Naive B cell (primary cell): Measurements from ENCODE around the gene PPP1R9A. TPM values are rescaled to one million over a fixed set of nuclear protein-coding genes. Genes with fewer than 3 reads are reported as not detected.
A peak's percentile ranks its signal among the peaks of the same experiment; 100 is the strongest.

Experiments
- ATAC-seq, 2 donors: fragments of 150-1000 bp; cut with Tn5 transposase; 2 replicates each; pipeline ENCODE4 v1.10.0; 2021; ENCODE audit warnings: low read depth in 2 of 2, mild to moderate bottlenecking in 2 of 2, moderate library complexity in 2 of 2
- DNase-seq: peaks from one replicate; pipeline ENCODE4 v3.0.0; 2022
- H3K27ac Mint-ChIP-seq, 6 donors: one replicate each; pipeline ENCODE4 v1.8.0; 2020 to 2022; ENCODE audit warnings: mild to moderate bottlenecking in 6 of 6, mixed read lengths in 6 of 6, moderate library complexity in 5 of 6, inconsistent platforms in 2 of 6
- H3K27me3 Mint-ChIP-seq, 3 donors: one replicate each; pipeline ENCODE4 v1.8.0; 2021 to 2022; ENCODE audit warnings: mixed read lengths in 3 of 3, mild to moderate bottlenecking in 1 of 3
- H3K36me3 Mint-ChIP-seq, 2 donors: one replicate each; pipeline ENCODE4 v1.8.0; 2020 to 2022; ENCODE audit warnings: mixed read lengths in 2 of 2, inconsistent platforms in 1 of 2, mild to moderate bottlenecking in 1 of 2
- H3K4me1 Mint-ChIP-seq, 3 donors: one replicate each; pipeline ENCODE4 v1.8.0; 2020 to 2022; ENCODE audit warnings: mixed read lengths in 3 of 3, inconsistent platforms in 1 of 3, mild to moderate bottlenecking in 1 of 3, moderate library complexity in 1 of 3
- H3K4me3 Mint-ChIP-seq, 8 donors: one replicate each; pipeline ENCODE4 v1.8.0; 2020 to 2022; ENCODE audit warnings: mild to moderate bottlenecking in 8 of 8, mixed read lengths in 8 of 8, moderate library complexity in 8 of 8, inconsistent platforms in 2 of 8
- H3K9me3 Mint-ChIP-seq, 7 donors: one replicate each; pipeline ENCODE4 v1.8.0; 2020 to 2022; ENCODE audit warnings: mixed read lengths in 7 of 7, mild to moderate bottlenecking in 5 of 7, inconsistent platforms in 2 of 7, moderate library complexity in 1 of 7
- polyA plus RNA-seq, 6 donors: library from polyadenylated mRNA; unstranded; fragments of 300-500 nt; fragmentation: Illumina TruSeq; gene quantifications; one replicate each; pipeline ENCODE4 v1.2.3, GENCODE V29; 2021; ENCODE audit warnings: low read depth in 6 of 6

The PPP1R9A gene
- polyA plus RNA-seq, 6 donors from 2014 or later = 0.63 to 2.2 (median 1.4) TPM

GRCh38 chr7:95041031-95041430 is 133.6 kb downstream of the PPP1R9A start:
- no peak for DNase-seq
- H3K9me3 Mint-ChIP-seq = no peaks in the 10 kb centered on the region
- ATAC-seq = no peak
- H3K36me3 Mint-ChIP-seq = no peaks in the 10 kb centered on the region
- H3K4me1 Mint-ChIP-seq = peaks cover 0 to 2% (median 0%) of the 10 kb centered on the region in 3 donors
- H3K27ac Mint-ChIP-seq = no peak overlapping the region
- H3K27me3 Mint-ChIP-seq = peaks cover 0 to 5% (median 4%) of the 10 kb centered on the region in 3 donors
- no peak overlapping the region for H3K4me3 Mint-ChIP-seq

GRCh38 chr7:95045236-95045923 is 138.0 kb downstream of the PPP1R9A start:
- H3K27ac Mint-ChIP-seq = no peak overlapping the region
- H3K36me3 Mint-ChIP-seq = no peaks in the 10 kb centered on the region
- H3K27me3 Mint-ChIP-seq = no peaks in the 10 kb centered on the region
- DNase-seq (no peak), ATAC-seq (peak in 1 of 2 donors; percentile 27)
- peaks cover 0 to 9% (median 6%) of the 10 kb centered on the region in 3 donors for H3K4me1 Mint-ChIP-seq
- H3K9me3 Mint-ChIP-seq = no peaks in the 10 kb centered on the region
- H3K4me3 Mint-ChIP-seq = peak overlapping the region in 1 of 8 donors; percentile 4

- DNase-seq = peak; percentile 0
- no peak overlapping the region for H3K27ac Mint-ChIP-seq
- peak overlapping the region in 3 of 8 donors; percentile 4 to 30 (median 24) for H3K4me3 Mint-ChIP-seq
- no peaks in the 10 kb centered on the region for H3K27me3 Mint-ChIP-seq
- ATAC-seq = peak in 1 of 2 donors; percentile 50
- H3K9me3 Mint-ChIP-seq = no peaks in the 10 kb centered on the region
- H3K36me3 Mint-ChIP-seq = no peaks in the 10 kb centered on the region
- H3K4me1 Mint-ChIP-seq = peaks cover 0 to 9% (median 6%) of the 10 kb centered on the region in 3 donors
Measured at GRCh38 chr7:95046494-95047240, 139.3 kb downstream of the PPP1R9A start.

- Mint-ChIP-seq H3K36me3 (no peaks in the 10 kb centered on the region), H3K27ac (no peak overlapping the region), H3K27me3 (peaks cover 0 to 3% (median 0%) of the 10 kb centered on the region in 3 donors), H3K4me3 (no peak overlapping the region), H3K4me1 (peaks cover 0 to 9% (median 6%) of the 10 kb centered on the region in 3 donors), H3K9me3 (no peaks in the 10 kb centered on the region)
- DNase-seq = no peak
- no peak for ATAC-seq
Measured at GRCh38 chr7:95047291-95047690, 139.9 kb downstream of the PPP1R9A start.

GRCh38 chr7:95052566-95053094 is 145.2 kb downstream of the PPP1R9A start:
- Mint-ChIP-seq H3K4me1 (no peaks in the 10 kb centered on the region), H3K27me3 (peaks cover 0 to 4% (median 0%) of the 10 kb centered on the region in 3 donors), H3K4me3 (no peak overlapping the region), H3K36me3 (no peaks in the 10 kb centered on the region), H3K9me3 (no peaks in the 10 kb centered on the region), H3K27ac (no peak overlapping the region)
- no peak for DNase-seq
- no peak for ATAC-seq

- DNase-seq (no peak), ATAC-seq (no peak)
- Mint-ChIP-seq H3K4me3 (no peak overlapping the region), H3K36me3 (no peaks in the 10 kb centered on the region), H3K9me3 (no peaks in the 10 kb centered on the region), H3K27me3 (peaks cover 0 to 8% (median 0%) of the 10 kb centered on the region in 3 donors), H3K4me1 (no peaks in the 10 kb centered on the region), H3K27ac (no peak overlapping the region)
Measured at GRCh38 chr7:95054386-95054785, 147.0 kb downstream of the PPP1R9A start.

- Mint-ChIP-seq H3K36me3 (no peaks in the 10 kb centered on the region), H3K4me1 (no peaks in the 10 kb centered on the region), H3K27me3 (peaks cover 0 to 8% (median 0%) of the 10 kb centered on the region in 3 donors), H3K9me3 (no peaks in the 10 kb centered on the region), H3K4me3 (no peak overlapping the region), H3K27ac (no peak overlapping the region)
- DNase-seq = no peak
- ATAC-seq = no peak
Measured at GRCh38 chr7:95055295-95055694, 147.9 kb downstream of the PPP1R9A start.

GRCh38 chr7:95056107-95056739 is 148.8 kb downstream of the PPP1R9A start:
- ATAC-seq (no peak), DNase-seq (no peak)
- H3K4me3 Mint-ChIP-seq = no peak overlapping the region
- no peaks in the 10 kb centered on the region for H3K9me3 Mint-ChIP-seq
- H3K4me1 Mint-ChIP-seq = no peaks in the 10 kb centered on the region
- H3K27me3 Mint-ChIP-seq = peaks cover 0 to 8% (median 0%) of the 10 kb centered on the region in 3 donors
- no peaks in the 10 kb centered on the region for H3K36me3 Mint-ChIP-seq
- no peak overlapping the region for H3K27ac Mint-ChIP-seq

- Mint-ChIP-seq H3K36me3 (no peaks in the 10 kb centered on the region), H3K4me3 (no peak overlapping the region), H3K9me3 (no peaks in the 10 kb centered on the region), H3K4me1 (no peaks in the 10 kb centered on the region), H3K27me3 (peaks cover 0 to 8% (median 0%) of the 10 kb centered on the region in 3 donors), H3K27ac (no peak overlapping the region)
- no peak for ATAC-seq
- no peak for DNase-seq
Measured at GRCh38 chr7:95056901-95057300, 149.5 kb downstream of the PPP1R9A start.

- DNase-seq = no peak
- H3K27me3 Mint-ChIP-seq = peaks cover 0 to 3% (median 0%) of the 10 kb centered on the region in 3 donors
- no peaks in the 10 kb centered on the region for H3K9me3 Mint-ChIP-seq
- ATAC-seq = no peak
- no peak overlapping the region for H3K4me3 Mint-ChIP-seq
- H3K4me1 Mint-ChIP-seq = no peaks in the 10 kb centered on the region
- no peak overlapping the region for H3K27ac Mint-ChIP-seq
- H3K36me3 Mint-ChIP-seq = no peaks in the 10 kb centered on the region
Measured at GRCh38 chr7:95059842-95060313, 152.5 kb downstream of the PPP1R9A start.

GRCh38 chr7:95062901-95063300 is 155.5 kb downstream of the PPP1R9A start:
- Mint-ChIP-seq H3K4me3 (no peak overlapping the region), H3K27me3 (peaks cover 0 to 3% (median 0%) of the 10 kb centered on the region in 3 donors), H3K9me3 (no peaks in the 10 kb centered on the region), H3K36me3 (no peaks in the 10 kb centered on the region), H3K4me1 (no peaks in the 10 kb centered on the region), H3K27ac (no peak overlapping the region)
- DNase-seq (no peak), ATAC-seq (no peak)

- DNase-seq (no peak), ATAC-seq (no peak)
- Mint-ChIP-seq H3K36me3 (no peaks in the 10 kb centered on the region), H3K4me1 (no peaks in the 10 kb centered on the region), H3K27ac (no peak overlapping the region), H3K9me3 (no peaks in the 10 kb centered on the region), H3K27me3 (no peaks in the 10 kb centered on the region), H3K4me3 (no peak overlapping the region)
Measured at GRCh38 chr7:95066737-95067530, 159.5 kb downstream of the PPP1R9A start.
